Gastrocnemius medialis (tissue), 4 donors: Measurements from ENCODE around the gene ITGA2B.

ENCODE experiments used
- POLR2A ChIP-seq, 2 donors: fragments of 450-650 bp; IDR thresholded peaks; one replicate each; pipeline ENCODE4 v1.6.1; 2017; ENCODE audit warnings: antibody characterized with exemption in 2 of 2, mild to moderate bottlenecking in 2 of 2, moderate library complexity in 2 of 2
- TF ChIP-seq, protein P1 (sequence below), 5 experiments: fragments of 450-650 bp in 3 of 5; fragments of 200-600 bp in 2 of 5; sonication (generic) in 2 of 5; IDR thresholded peaks in 4 of 5; conservative IDR thresholded peaks in 1 of 5; 1 replicate in 4 of 5; 2 replicates in 1 of 5; pipeline ENCODE4 v1.5.1; 2016 to 2019; ENCODE audit warnings: antibody characterized with exemption in 5 of 5, mild to moderate bottlenecking in 3 of 5, moderate library complexity in 3 of 5

DNA sequence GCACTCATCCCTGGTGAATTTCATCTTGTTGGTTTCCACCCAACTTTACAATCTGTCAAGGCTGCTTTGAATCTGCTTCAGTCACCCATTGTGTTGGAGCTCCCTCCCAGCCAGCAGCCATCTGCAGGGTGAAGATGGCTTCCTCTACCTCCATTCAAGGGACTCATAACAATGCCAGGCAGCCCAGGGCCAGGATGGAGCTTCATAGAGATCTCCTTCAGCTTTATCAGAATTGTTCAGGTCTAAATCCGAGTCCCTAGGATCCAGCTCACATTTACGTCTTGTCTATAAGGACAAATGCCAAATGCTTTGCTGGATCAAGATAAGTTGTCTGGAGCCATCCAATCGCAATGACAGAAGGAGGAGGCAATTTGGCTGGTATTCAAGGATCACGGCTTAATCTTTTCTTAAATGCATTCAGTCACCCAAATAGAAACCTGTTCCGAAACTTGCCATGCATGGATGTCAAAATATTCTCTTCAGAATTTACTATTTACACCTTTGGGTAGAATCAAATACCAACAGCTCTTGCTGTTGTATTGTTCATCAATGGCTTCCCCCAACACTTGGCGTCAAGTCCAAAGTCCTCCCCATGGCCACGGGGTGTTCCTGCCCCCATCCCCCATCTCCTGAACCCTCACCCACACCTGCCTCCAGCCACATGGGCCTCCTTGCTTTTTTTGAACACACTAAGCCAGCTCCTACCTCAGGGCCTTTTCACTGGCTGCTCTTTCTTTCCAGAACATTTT, 22.0 kb downstream of the ITGA2B start:
- TF ChIP-seq, protein P1, sequence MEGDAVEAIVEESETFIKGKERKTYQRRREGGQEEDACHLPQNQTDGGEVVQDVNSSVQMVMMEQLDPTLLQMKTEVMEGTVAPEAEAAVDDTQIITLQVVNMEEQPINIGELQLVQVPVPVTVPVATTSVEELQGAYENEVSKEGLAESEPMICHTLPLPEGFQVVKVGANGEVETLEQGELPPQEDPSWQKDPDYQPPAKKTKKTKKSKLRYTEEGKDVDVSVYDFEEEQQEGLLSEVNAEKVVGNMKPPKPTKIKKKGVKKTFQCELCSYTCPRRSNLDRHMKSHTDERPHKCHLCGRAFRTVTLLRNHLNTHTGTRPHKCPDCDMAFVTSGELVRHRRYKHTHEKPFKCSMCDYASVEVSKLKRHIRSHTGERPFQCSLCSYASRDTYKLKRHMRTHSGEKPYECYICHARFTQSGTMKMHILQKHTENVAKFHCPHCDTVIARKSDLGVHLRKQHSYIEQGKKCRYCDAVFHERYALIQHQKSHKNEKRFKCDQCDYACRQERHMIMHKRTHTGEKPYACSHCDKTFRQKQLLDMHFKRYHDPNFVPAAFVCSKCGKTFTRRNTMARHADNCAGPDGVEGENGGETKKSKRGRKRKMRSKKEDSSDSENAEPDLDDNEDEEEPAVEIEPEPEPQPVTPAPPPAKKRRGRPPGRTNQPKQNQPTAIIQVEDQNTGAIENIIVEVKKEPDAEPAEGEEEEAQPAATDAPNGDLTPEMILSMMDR (IDR thresholded peaks at IDR 0.05 in 4 of 5, conservative IDR thresholded peaks at IDR 0.05 in 1 of 5): no peak
- no peak for TF ChIP-seq POLR2A (IDR thresholded peaks at IDR 0.05)
